HG03575 (cell line): ENCODE results near the gene ADAMTS12.
"Not testable (repeated sequence)": the region's sequence is repeated elsewhere in the genome, so short reads cannot be mapped to it uniquely, and the experiment has no call there.

ENCODE experiments used
- ATAC-seq: cut with Tn5 transposase; IDR thresholded peaks from one replicate; pipeline ENCODE4 v1.9.1; 2021; ENCODE audit not compliant: unreplicated experiment, insufficient number of reproducible peaks, low FRiP score; ENCODE audit errors: extremely low read depth

ADAMTS12 gene

DNA sequence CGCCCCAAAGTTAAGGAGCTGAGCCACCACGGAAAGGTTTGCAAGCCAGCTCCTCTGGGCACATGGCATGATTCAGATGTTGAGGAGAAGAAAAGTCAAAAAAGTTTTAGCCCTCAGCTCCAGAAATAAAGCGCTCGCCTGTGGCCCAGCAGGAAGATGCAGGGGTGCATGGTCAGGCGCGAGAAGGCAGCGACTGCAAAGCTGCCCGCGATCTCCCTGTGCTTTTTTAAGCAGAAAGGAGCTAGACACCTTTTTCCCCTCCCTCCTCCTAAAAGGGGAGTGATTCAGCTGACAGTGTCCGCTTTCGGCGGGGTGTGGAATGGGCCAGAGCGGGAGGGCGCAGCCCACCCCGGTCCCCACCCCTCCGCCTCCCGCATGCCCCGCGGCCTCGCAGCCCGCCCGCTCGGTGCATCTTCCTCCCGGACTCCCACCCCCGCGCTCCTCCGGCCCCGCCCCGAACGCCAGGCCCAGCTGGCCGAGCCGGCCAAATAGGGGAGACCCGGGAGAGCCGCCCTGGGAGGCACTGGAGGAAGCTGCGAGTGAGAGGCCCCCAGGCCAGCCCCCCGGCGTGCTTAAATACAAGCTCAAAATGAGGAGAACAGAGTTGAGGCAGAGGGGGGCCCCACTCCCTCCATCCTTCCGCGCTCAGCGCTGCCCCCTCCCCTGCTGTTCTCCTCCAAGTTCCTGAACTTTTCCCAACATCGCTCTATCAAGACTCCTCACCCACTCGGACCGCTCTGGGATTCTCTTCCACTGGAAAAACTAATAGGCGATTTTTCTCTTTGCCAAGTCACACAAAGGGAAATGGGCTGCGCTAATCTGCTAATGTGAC, at the start of gene ADAMTS12:
ADAMTS12 (minus strand) TSS at position 203 of the 832 bp plus-strand sequence; CDS start at position 69, 134 bp downstream.
- ATAC-seq: no peak

GRCh38 chr5:33941090-33941489, 49.3 kb upstream of the ADAMTS12 start:
- no peak for ATAC-seq

GRCh38 chr5:33939556-33940262, 47.9 kb upstream of the ADAMTS12 start:
- no peak for ATAC-seq

GRCh38 chr5:33938881-33939280, 47.1 kb upstream of the ADAMTS12 start:
- no peak for ATAC-seq

- no peak for ATAC-seq
Observed at GRCh38 chr5:33938507-33938796, 46.7 kb upstream of the ADAMTS12 start.

DNA sequence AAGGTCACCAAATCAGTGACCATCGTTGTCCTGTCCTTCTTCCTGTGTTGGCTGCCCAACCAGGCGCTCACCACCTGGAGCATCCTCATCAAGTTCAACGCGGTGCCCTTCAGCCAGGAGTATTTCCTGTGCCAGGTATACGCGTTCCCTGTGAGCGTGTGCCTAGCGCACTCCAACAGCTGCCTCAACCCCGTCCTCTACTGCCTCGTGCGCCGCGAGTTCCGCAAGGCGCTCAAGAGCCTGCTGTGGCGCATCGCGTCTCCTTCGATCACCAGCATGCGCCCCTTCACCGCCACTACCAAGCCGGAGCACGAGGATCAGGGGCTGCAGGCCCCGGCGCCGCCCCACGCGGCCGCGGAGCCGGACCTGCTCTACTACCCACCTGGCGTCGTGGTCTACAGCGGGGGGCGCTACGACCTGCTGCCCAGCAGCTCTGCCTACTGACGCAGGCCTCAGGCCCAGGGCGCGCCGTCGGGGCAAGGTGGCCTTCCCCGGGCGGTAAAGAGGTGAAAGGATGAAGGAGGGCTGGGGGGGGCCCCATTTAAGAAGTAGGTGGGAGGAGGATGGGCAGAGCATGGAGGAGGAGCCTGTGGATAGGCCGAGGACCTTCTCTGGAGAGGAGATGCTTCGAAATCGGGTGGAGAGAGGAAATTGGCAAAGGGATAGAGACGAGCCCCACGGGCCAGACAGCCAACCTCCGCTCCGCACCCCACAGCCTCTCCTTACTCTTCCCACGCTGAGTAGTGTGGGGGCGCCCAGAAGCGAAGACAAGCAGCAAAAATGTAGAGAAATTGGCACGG, 46.1 kb upstream of the ADAMTS12 start:
- ATAC-seq: no peak

DNA sequence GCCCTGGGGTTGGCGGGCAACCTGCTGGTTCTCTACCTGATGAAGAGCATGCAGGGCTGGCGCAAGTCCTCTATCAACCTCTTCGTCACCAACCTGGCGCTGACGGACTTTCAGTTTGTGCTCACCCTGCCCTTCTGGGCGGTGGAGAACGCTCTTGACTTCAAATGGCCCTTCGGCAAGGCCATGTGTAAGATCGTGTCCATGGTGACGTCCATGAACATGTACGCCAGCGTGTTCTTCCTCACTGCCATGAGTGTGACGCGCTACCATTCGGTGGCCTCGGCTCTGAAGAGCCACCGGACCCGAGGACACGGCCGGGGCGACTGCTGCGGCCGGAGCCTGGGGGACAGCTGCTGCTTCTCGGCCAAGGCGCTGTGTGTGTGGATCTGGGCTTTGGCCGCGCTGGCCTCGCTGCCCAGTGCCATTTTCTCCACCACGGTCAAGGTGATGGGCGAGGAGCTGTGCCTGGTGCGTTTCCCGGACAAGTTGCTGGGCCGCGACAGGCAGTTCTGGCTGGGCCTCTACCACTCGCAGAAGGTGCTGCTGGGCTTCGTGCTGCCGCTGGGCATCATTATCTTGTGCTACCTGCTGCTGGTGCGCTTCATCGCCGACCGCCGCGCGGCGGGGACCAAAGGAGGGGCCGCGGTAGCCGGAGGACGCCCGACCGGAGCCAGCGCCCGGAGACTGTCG, 45.4 kb upstream of the ADAMTS12 start:
- no peak for ATAC-seq

- ATAC-seq: no peak
Observed at GRCh38 chr5:33936381-33937016, 44.7 kb upstream of the ADAMTS12 start, which contains the start of gene RXFP3. Gene RXFP3, plus strand, starts transcription at chr5:33936386. Its CDS starts 355 bp downstream, at chr5:33936741.

GRCh38 chr5:33936004-33936380, 44.2 kb upstream of the ADAMTS12 start:
- ATAC-seq: no peak

DNA sequence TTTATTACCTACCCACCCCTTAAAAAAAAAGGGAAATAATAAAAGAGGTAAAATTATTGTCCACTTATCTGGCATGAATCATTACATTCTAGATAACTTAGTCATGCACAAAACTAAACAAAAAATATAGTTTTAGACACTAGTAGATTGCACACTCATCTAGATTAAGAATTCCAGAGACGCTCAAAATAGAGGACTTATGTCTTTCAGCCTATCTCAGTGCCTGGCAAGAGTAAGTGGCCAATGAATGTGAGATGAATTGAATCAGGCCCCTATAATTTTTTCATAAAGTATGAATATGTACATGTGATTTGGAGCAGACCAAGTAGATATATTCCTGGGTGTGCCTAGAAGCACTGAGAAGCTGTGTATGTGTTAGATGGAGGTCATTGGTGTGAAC, 42.4 kb upstream of the ADAMTS12 start:
- ATAC-seq: peak; percentile 21

- ATAC-seq: peak; percentile 59
Observed at GRCh38 chr5:33933723-33934169, 42.0 kb upstream of the ADAMTS12 start.

- ATAC-seq: no peak
Observed at GRCh38 chr5:33931136-33931535, 39.3 kb upstream of the ADAMTS12 start.

- no peak for ATAC-seq
Observed at GRCh38 chr5:33929925-33930690, 38.3 kb upstream of the ADAMTS12 start.

GRCh38 chr5:33928283-33928682, 36.5 kb upstream of the ADAMTS12 start:
- no peak for ATAC-seq

DNA sequence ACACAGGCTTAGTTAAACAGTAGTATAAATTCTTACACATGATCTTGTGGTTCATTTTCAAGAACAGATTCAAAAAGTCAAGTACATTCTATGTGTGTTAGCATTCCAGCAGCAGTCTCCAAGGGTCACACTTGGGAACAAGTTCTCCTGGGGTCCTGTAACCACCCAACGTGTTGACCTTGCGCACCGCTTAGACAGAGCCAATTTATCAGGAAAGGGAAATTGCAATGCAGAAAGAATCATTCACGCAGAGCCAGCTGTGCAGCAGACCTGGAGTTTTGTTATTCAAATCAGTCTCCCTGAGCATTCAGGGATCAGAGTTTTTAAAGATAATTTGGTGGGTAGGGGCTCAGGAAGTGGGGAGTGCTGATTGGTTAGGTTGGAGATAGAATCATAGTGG, 35.9 kb upstream of the ADAMTS12 start:
- no peak for ATAC-seq

DNA sequence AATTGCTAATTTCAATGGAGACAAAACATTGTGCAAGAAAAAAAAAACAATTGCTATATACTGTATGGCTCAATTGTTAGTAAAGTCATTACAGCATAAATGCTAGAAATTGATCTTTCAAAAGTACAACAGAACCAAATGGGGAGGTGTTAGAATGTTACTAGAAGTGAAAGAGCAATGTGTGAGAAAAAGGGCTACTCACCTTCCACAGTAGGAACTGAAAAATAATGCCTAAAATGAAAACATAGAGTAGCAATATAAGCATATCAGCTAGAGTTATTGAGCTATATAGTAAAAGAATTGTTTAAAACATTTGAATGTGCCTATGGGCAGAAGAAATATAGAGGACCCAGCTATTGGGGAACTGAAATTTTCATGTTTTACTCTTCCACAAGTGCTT, 33.5 kb upstream of the ADAMTS12 start:
- ATAC-seq: no peak

- no peak for ATAC-seq
Observed at GRCh38 chr5:33921002-33921401, 29.2 kb upstream of the ADAMTS12 start.

GRCh38 chr5:33914844-33915243, 23.1 kb upstream of the ADAMTS12 start:
- not testable (repeated sequence) for ATAC-seq
